HUDEP-2 (cell line): ENCODE data around the gene RSBN1.
A peak's percentile ranks its signal among the peaks of the same experiment; 100 is the strongest.
"Not testable (repeated sequence)": the region's sequence is repeated elsewhere in the genome, so short reads cannot be mapped to it uniquely, and the experiment has no call there.

ENCODE experiments used
- DNase-seq, 76 experiments: peaks; one replicate each; lab custom pipeline; 2025; ENCODE audit not compliant: unreplicated experiment in 76 of 76; lab: John Stamatoyannopoulos, UW

Gene RSBN1

DNA sequence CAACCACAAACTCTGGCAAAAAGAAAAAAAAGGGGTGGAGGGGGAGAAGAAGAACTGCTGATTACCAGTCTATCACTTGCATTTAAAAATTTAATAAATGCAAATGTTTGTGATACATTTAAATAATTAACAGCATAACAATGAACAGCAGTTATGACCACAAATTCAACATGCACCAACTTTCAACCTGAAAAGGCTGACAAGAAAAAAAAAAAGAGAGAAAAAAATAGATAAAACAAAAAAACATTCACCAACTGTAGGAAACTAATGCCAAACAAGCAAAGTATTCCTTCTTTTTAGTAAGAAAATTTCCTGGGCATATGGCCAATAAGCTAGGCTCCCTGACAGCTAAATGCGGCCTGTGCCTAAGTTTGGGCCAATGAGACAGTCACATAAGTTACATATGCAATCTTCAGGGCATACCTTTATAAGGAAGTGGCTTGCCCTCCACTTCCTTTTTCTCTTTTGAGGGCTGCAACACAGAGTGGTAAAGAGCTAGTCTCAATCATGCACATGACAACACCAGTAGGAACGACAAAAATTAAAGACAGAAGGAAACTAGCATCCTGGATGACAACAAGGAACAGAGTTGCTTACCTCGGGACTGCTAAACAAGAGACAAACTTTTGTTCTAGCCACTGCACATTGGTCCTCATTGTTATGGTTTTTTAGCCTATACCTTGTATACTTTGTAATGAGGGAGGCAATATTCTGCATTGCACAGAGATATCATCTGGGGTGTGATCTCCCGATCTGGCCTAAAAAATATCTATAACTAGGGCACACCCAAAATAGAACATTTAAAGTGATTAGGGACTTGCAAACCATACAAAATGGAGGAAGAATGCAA, 28.8 kb downstream of the RSBN1 start:
- DNase-seq = peak in 51 of 76 experiments; percentile 3 to 69 (median 31)

DNA sequence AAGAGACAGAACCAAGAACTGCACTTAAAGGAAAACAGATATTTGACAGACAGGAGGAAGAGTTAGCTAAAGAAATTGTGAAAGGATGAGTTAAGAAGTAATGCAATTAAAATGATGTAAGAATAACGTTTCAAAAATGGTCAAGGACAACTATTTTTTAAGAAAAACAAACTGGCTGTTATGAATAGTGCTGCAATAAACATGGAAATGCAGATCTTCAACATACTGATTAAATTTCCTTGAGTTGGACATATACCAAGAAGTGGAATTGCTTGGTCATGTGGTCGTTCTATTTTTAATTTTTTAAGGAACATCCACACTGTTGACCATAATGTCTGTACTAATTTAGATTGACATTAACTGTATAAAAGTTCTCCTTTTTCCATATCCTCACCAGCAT, 29.9 kb downstream of the RSBN1 start:
- DNase-seq = no peak

DNA sequence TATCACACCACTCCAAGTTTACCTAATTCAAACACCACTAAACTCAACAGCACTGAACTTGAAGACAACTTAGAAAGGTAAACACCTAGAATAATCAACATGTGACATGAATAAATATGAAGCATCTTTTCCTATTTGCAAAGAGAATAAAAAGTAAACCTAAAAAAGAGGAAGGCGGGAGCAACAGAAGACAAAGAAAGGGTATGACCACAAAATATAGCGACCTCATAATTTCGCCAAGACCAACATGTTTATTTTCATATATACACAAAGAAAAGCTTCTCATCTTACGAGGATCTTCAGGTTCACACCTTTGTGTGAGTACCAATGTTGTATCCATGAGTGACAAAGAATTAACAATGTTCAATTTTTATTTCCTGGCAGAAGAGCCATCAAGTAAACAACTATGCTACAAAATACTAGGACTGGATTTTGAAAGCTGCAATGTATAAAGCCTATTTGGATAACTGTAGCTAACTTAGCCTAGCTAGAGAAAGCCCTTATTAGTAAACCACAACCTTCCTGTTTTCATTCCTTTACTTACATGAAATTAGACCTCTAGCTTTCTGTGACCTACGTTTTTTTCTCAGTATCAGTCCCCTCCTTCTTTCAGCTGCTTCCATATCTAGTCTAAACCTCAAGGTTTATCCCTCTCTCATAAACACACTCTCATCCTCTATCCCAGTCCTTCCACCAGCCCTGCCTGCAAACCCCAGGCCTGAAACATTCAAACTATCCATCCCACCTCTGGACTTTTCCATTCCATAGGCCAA, 31.7 kb downstream of the RSBN1 start:
- peak in 1 of 76 experiments; percentile 13 for DNase-seq

DNA sequence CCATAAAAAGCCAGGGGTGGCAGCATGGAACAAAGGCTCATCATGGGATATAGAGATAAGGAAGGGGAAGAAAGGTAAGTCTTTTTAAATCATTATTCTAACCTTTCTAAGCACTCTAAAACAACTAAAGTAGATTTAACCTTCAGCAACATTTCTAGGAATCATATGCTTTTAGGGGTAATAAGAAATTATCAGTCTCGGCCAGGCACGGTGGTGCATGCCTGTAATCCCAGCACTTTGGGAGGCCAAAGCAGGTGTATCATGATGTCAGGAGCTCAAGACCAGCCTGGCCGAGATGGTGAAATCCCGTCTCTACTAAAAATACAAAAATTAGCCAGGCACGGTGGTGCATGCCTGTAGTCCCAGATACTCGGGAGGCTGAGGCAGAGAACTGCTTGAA, 32.7 kb downstream of the RSBN1 start:
- DNase-seq = no peak

DNA sequence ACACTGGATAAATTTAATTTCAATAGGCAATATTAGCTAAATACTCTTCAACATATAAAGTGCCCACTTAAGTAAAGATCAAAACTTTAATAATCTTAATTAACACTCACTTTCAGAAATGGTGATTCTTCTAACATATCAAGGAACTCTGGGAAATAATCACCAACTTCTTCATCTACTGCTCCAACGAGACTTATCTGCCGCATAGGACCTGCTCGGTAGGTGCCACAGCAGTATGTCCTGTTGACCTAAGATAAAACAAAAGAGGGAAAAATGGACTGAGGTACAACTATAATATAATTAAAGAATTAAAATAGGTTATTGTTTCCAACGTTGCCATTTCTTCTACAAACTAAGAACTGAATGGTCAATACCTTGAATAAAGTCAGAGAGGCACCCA, 34.7 kb downstream of the RSBN1 start:
- no peak for DNase-seq

DNA sequence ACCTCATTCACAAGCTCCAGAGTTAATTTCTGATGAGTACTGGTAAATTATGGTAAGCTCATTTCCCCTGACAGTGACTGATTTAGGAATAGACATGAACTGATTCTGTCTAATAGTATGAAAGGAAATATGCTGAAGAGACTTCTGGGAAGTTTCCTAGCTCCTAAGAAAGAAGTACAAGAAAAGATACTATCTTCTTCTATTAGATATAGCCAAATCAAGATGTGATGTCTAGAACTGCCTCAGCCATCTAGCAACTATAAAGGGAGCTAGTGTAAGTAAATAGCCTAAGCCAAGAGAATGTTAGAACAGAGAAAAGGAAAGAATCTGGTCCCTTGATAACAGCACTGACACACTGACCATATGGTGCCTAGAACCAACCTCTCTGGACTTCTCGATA, 42.2 kb downstream of the RSBN1 start:
- DNase-seq = no peak

DNA sequence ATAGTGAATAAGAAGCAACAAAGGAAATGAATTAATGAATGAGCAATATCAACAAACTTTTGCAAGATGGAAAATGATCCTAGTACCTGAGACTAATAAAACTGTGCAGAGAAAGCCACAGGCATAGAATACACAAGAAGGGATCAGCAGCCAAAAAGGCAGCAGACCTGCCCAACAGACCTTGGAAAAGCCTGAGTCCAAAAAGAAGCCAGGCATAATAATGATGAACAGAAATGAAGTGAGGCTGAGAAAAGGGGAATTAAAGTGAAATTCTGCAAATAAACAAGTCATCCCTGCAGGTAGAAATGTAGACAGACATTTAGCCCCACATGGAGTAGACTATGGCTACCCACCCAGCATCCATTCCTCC, 42.7 kb downstream of the RSBN1 start:
- DNase-seq = no peak

DNA sequence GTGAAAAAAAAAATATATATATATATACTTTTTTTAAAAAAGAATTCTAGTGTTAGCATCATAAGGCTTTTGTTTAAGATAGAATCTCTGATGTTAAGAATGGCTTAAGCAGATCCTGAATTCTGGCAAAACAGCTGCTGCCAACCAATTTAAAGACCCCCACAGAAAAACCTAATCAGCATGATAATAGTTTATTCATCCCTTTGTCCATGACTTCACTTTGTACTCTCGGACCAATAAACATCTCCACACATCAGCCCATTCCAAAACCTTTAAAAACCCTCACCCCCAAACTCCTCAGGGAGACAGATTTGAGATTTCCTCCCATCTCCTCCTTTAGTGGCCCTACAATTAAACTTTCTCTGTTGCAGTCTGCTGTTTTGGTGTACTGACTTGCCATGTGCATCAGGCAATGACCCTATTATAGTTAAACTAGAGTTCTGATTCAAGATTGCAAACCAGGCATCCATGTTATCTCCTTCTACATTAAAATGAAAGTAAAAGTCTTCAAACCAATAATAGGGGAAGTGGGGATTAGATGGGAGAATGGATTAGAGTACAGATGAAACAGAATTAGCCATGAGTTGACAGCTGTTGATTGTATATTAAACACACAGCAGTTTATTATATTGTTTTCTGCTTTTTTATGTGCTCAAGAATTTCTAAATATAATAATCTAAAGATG, 43.2 kb downstream of the RSBN1 start:
- DNase-seq = no peak

DNA sequence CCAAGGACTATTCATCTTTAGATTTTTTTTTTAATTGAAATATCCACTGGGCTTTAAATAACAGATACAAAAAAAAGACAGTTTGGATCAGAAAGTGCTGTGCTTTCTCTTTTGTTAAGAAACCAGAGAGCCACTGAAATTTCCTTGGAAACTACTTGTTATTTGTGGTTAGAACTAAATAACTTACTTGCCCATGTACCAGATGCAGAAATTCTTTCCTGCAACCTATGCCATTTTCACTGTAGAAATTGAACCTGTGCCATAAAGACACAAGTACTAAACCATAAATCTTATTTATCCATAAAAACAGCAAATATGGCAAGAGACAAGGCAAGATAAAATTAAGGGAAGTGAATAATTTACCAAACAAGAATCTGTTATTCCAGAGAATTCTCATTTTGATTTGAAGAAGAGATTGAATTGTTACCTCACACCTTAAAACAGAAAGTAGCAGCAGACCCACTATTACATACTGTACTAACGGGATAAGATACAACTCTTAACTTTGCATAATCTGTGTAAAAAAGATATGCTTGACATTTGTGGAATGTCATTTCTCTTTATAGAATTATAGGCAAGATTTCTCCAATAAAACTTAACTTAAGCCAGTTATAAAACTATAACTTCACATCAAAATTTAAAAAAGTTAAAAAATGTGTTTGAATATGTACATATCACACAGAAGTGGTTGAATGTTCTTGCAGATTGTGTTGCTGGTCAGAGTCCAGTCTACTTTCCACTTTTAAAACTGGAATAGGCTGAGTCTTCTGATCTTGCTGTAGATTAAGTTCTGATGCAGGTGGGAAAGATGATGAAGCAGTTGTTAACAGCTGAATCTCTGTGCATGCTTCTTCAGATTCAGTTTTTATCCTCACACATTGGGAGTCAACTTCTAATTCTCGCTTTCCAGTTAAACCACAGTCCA, 46.7 kb downstream of the RSBN1 start:
- no peak for DNase-seq

DNA sequence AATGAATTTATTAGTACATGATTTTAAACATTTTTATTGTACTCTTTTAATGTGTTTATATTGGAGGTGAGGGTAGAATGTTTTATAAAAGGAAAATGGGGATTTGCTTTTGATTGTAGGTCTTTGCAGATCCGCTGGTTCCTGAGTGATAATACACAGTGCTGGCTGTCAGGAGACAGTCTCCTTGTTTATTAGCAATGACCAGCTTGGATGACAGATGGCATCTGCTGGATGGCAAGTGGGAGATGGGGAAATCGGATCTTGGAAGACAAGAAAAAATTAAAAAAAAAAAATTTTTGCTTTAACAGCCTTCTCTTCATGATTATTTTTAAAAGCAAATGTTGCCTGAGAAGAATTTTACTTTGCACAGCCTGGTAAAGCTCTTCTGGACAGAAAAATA, 48.6 kb downstream of the RSBN1 start:
- DNase-seq = no peak

DNA sequence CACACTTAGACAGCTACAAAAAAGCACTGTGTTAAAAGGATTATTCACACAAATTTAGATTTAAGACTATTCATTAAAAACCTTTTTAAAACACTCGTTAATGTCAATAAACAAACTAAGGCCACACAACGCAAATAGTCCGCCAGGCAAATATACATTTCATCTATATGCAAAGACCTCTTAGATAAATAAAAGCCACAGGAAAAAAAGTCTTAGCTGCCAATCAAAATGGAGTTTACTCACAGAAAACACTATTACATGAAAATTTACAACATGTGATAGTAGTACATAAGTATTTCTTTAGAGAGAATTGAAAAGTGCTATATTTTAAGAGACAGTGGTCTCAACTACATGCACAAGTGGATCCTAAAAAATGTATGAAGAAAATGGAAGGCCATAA, 50.3 kb downstream of the RSBN1 start:
- no peak for DNase-seq

DNA sequence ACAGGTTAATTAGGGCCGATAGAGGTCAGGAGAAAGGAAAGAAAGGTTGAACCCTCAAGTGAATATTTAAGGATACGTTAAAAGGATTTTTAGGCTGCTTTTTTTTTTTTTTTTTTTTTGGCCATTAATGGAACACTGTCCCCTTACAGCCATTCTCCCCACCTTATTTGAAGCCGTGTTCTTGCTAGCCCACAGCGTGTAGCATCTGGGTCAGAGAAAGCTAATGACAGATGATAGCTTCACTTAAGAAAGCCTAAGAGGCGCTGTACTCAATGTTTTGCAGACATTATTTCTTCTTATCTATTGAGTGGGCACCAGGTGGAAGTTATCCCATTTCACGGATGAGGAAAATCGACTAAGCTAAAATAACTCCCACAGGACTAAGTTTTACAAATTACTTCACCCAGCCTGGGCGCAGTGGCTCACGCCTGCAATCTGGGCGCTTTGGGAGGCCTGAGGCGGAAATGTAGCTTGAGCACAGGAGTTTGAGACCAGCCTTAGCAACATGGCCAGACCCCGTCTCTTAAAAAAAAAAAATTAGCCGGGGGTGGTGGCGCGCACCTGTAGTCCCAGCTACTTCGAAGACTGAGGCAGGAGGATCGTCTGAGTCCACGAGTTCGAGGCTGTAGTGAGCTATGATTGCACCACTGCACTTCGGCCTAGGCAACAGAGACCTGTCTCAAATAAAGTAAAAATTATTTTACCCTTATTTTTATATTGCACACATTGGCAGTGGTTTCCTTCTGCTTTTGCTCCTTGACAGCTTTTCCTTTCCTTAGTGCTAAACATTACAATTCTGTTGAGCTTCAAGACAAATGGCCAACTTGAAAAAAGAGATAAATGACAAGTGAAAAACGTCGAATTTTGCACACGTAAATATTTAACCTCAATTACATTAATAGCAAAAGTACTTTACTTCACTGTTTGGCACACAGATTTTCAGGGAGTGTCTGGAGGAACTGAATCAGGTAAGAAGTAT, 51.9 kb downstream of the RSBN1 start:
- no peak for DNase-seq

DNA sequence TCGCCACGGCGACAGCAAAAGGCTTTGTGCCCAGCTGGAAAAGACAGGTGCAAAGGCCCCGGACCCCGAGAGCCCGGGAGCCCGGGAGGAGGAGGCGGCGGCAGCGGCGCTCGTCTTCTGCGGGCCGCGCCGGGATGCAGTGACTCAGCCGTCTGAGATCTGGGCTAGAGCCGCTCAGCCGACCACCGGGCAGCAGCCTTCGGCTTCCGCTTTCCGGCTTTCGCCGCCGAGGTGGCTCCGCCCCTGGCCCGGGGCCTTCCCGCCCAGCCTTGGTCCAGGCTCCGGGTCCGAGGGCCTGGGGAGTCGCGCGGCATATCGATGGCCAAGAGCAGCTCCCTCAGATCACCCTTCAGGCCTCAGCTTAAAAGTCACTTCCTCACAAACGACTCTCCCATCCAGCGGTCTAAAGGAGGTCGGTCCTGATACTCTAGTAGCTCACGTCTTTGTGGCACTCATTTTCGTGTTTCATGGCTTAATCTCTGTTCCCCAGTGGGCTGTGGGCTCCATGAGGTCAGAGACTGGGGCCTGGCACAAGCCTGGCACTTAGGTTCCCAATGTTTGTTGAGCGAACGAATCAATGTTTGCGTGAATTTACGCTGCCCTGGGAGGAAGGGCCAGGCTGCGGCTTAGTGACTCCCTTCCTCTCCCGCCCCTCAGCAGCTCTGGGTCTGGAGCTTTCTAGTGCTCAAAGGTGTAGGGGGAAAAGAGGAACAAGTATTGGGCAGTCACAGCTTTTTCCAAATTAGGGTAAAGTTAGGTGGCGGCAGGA, 52.8 kb downstream of the RSBN1 start, which contains the start of gene PHTF1:
Gene PHTF1 (minus strand): TSS at position 154 of the 769 bp plus-strand sequence. CDS start 783 bp downstream, outside the sequence.
- DNase-seq = peak in 68 of 76 experiments; percentile 16 to 75 (median 55)

DNA sequence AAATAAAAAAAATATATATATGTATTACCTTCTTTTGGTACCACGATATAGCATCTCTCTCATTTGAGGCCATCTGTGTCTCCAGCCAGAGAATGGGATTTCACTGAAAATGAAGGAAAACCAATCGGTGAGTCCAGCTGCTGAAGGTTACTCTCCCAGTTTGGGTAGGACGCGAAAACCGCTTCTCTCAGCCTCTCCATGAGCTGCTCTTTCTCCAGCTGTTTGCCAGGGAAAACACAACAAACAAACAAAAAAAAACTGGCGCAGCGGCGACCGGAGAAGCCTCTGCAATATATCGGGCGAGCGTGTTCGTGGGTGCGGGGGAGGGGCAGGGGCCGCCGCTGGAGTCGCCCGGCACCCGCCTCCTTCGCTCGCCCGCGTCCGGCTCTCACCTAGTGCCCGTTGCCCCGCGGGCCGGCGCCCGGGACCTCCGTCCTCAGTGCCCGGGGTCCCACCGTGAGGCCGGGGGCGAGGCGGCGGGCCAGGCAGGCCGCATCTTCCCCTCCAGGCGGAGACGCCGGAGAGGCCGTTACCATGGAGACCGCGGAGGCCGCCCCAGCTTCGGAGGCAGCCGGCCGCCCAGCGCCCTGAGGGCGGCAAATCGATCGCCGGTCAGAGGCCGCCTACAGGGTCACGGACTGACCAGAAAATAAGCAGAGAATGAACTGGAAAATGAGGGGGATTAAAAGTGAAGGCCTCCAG, 53.5 kb downstream of the RSBN1 start:
- peak in 59 of 76 experiments; percentile 9 to 80 (median 55) for DNase-seq

DNA sequence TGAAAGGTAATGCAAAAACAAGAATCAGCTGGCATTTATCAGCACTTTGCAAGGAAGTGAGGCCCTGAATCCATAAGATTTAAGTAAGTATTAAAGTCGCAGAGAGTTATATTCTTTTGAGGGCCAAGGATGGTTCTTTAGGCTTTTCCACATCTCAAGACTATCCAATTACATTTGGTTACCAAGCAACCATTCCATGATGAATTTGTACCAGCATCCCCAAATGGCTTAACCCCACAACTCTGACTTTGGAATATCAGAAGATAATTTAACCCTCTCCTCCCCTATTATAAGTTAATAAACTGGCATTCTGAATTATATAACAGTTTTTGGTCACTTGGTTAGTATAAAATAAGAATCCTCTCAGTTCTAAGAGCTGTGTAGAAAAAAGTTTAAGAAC, 55.8 kb downstream of the RSBN1 start:
- DNase-seq = no peak

DNA sequence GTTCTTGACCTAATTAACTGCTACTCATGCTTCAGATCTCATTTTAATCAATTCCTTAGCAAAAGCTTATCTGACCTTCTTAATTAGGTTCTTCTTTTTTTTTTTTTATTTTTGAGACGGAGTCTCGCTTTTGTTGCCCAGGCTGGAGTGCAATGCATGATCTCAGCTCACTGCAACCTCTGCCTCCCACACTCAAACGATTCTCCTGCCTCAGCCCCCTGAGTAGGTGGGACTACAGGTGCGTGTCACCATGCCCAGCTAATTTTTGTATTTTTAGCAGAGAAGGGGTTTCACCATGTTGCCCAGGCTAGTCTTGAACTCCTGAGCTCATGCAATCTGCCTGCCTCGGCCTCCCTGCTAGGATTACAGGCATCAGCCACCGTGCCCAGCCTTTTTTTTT, 58.9 kb downstream of the RSBN1 start:
- DNase-seq = not testable (repeated sequence)

DNA sequence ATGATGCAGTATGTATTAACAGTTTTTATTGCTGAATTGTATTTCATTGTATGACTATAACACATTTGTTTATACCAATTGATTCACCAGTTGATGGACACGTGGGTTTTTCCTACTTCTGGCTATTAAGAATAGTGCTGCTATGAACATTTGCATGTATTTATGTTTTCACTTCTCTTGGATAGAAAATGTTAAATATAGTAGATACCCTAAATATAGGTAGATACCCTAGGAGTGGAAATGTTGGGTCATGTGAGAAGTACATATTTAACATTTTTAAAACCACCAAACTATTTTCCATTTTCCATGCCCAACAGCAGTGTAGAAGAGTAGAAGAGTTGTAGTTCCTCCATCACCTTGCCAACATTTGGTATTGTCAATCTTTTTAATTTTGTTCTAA, 60.8 kb downstream of the RSBN1 start:
- no peak for DNase-seq

DNA sequence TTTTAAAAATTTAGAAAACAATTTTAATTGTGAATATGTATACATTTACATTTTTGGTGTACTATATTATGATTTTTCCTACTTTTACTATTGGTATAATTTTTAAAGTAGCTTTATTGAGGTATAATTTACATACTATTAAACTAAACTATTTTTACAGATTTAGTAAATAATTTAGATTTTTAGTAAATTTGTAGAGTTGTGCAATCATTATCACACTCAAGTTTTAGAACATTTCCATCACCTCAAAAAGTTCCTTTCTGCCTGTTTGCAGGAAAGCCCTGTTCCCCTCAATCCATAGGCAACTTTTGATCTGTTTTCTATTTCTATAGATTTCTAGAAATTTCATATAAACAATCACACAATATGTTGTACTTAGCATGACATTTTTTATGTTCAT, 61.2 kb downstream of the RSBN1 start:
- no peak for DNase-seq
